HT-29 (cell line): ENCODE measurements around the gene EPS15. TPM values are rescaled to one million over a fixed set of nuclear protein-coding genes. Genes with fewer than 3 reads are reported as not detected.
A peak's percentile ranks its signal among the peaks of the same experiment; 100 is the strongest.
"Not testable (repeated sequence)": the region's sequence is repeated elsewhere in the genome, so short reads cannot be mapped to it uniquely, and the experiment has no call there.

Experiments used
- DNase-seq: peaks from one replicate; pipeline ENCODE4 v3.0.0-alpha.2; 2015; ENCODE audit warnings: low spot score
- total RNA-seq: library from RNA; depleted of rRNA; stranded (reverse); fragments of >200 nt; shearing (Covaris generic); gene quantifications from 2 replicates; pipeline ENCODE4 v1.2.3, GENCODE V29; 2014

EPS15 gene
- total RNA-seq, 1 experiment from 2014 or later = 9.4 TPM

DNA sequence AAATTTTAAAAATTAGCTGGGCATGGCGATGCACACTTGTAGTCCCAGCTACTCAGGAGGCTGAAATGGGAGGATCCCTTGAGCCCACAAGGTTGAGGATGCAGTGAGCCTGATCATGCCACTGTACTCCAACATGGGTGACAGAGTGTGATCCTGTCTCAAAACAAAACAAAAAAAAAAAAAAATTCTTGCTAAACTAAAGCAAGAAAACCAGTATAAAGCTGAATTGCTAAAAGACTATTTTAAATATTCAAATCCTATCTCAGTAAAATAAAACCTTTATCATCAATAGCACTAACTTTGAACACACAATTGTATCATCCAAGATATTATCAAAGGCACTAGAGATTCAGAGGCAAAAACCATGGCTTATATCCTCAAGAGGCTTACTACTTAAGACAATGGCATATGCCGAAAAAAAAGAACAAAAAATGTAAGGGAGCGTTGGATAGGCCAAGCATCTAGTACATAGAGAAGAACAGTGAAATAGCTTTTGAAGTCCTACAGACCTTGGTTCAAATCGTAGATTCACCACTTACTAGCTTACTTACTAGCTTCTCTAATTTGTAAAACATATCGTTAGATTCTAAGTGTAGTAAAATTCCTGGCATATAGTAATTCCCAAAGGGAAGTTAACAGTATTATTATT, 3.6 kb downstream of the EPS15 start:
- DNase-seq = no peak

DNA sequence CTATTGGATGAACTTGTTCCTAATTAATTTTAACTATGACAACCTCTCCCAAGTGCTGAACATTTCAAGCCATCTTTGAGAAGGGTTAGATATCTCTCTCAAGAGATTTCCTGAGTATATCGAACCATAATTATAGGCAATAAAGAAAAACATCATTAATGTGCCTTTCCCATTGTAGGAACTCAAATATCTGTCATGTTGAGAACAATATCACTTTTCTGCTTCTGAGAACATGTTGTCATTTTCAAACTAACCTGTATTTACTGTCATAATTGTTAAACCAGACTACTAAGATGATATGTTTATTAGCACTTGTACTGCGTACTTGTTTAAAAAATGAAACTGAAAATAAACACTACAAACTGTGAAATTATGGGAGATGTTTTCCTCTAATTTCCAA, 4.3 kb downstream of the EPS15 start:
- DNase-seq = no peak

DNA sequence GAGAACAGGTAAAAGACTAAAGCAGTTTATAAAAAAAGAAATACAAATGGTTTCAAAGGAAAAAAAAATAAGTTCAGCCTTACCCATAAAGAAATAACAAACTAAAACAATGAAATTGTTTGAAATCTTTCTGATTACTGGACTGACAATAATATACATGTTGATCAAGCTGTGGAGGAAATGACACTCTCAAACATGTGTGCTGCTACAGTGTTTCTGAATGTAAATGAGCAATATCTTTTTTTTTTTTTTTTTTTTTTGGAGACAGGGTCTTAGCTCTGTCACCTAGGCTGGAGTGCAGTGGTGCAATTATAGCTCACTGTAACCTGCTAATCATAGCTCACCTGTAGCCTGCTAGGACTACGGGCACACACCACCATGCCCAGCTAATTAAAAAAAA, 6.5 kb downstream of the EPS15 start:
- no peak for DNase-seq

DNA sequence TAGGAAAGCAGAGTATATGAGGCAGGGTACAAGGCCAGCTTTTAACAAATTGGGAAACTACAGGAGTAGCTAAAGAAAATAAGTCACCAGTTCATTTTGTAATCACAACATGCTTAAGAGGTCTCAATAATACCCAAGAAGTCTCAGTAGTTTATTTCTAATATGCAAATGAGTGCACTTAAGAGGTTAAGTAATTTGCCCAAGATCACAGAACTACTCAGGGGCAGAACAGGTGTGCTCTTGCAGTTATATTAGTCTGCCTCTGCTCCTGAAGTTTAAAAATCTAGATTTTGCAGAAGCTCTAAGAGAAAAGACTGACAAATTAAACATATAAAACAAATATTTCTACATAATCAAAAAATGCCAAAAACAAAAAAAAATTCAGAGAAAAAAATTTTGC, 6.9 kb downstream of the EPS15 start:
- no peak for DNase-seq

DNA sequence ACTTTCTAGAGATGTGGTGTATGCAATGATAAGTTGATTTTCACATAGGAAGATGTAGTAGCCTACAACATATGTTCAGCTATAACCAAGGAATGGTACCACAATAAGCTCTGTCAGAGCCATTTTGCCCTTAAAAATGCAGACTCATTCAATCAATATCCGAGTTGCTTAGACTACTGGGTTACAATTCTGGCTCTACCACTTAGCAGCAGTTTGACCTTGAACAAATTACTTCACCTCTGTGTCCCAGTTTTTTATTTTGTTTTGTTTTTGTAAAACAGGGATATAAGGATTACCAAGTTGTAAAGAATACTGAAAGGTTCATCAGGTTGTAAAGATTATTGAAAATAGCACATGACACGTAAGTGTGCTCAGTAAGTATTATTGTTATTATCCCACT, 9.3 kb downstream of the EPS15 start:
- DNase-seq = no peak

DNA sequence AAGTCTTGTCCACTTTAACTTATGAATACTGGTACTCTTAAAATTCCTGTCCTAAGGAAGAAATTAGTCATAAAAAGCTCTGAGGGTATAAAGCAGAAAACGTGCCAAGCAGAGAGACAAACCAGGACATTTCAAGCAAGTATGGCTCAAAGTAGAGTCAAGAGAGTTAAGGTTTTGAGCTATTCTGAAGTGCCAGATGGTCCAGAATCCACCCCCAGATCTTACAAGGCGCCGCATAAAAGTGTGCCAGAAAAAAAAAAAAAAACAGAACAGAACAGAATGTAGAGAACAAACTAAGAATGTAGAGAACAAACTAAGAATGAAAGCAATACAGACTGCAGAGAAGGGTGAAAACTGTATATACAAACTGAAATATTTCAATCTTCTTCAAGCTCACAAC, 12.5 kb downstream of the EPS15 start:
- no peak for DNase-seq

DNA sequence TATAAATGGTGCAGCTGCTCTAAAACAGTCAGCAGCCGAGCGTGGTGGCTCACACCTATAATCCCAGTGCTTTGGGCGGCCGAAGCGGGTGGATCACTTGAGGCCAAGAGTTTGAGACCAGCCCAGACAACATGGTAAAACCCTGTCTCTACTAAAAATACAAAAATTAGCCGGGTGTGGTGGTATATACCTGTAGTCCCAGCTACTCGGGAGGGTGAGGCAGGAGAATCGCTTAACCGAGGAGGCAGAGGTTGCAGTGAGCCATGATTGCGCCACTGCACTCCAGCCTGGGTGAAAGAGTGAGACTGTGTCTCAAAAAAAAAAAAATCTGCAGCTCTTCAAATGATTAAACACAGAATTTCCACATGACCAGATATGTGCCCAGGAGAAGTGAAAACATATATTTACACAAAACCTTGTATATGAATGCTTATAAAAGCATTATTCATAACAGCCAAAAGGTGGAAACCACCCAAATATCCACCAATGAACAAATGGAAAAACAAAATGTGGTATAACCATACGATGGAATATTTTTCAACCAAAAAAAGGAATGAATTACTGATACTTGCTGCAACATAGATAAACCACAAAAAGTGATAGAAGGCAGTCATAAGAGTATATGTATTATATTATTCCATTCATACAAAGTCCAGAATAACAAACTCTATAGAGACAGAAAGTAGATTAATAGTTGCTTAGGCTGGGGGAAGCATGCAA, 14.1 kb downstream of the EPS15 start:
- DNase-seq = no peak

DNA sequence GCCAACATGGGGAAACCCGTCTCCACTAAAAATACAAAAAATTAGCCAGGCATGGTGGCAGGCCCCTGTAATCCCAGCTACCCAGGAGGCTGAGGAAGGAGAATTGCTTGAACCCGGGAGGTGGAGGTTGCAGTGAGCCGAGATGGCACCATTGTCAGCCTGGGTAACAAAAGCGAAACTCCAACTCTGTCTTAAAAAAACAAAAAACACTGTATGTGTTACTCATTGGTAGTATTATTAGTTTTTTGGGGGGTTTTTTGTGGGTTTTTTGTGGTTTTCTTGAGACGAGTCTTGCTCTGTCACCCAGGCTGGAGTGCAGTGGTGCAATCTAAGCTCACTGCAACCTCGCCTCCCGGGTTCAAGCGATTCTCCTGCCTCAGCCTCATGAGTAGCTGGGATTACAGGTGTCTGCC, 17.8 kb downstream of the EPS15 start:
- not testable (repeated sequence) for DNase-seq

DNA sequence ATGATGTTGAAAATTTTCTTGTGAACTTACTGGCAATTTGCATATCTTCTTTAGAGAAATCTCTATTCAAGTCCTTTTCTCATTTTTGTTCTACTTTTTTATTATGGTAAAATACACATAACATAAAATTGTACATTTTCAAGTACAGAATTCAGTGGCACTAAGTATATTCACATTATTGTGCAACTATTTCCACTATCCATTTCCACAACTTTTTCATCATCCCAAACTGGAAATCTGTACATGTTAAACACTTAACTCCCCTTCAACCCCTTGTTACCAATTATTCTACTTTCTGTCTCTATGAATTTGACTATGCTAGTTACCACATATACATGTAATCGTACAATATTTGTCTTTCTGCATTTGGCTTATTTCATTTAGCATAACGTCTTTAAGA, 19.4 kb downstream of the EPS15 start:
- DNase-seq = no peak

DNA sequence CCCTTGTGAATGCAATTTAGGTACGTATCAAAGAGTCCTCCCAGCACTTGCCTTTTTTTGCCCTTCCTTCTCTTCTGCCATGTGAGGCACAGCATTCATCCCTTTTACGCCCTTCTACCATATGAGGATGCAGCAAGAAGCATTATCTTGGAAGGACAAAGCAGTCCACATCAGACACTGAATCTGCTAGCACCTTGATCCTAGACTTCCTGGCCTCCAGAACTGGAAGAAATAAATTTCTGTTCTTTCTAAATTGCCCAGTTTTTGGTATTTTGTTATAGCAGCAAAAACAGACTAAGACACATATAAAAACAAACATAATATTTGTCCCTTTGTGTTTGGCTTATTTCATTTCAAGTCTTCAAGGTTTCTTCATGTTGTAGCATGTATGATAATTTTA, 20.1 kb downstream of the EPS15 start:
- no peak for DNase-seq

DNA sequence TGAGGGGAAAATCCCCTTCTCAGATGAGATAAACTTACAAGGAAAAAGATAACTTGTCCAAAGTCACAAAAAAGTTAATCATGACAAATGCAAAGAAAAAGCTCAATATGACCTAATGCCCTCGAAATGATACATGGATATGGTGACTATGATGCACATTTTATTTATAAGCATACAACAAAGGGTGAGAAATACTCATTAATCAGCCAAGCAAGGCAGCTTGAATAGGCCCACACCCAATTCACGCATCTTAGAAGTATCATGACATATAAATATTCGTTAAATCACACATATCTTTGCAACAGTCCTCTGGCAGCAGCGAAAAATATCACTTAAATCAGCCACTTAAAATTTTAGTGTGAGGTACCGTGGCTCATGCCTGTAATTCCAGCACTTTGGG, 21.7 kb downstream of the EPS15 start:
- DNase-seq = no peak

DNA sequence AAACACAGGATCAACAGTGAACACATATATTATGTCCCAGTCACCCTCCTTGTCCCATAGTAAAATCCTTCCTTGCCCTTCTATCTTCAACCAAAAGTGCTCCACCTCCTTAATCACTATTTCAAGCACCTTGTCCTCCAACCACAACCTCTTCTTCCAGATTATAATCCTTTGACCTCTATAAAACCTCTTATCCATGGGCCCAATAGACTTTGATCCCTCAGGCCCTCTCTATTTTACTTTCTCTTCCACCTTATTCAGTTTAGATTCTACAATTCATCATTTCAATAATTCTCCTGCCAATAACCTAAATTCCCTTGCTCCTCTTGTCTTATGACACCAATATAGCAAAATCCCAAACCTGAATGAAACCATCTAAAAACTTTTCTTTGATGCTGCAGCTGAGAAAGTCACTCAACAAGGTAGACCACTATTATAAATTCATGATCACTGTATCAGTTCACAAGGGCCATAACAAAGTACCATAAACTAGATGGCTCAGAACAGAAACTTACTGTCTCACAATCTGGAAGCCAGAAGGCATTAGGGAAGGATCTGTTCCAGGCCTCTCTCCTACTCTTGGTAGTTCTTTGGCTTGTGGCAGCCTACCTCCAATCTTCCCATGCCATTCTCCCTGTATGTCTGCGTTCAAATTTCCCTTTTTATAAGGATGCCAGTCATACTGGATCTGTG, 24.8 kb downstream of the EPS15 start:
- no peak for DNase-seq

DNA sequence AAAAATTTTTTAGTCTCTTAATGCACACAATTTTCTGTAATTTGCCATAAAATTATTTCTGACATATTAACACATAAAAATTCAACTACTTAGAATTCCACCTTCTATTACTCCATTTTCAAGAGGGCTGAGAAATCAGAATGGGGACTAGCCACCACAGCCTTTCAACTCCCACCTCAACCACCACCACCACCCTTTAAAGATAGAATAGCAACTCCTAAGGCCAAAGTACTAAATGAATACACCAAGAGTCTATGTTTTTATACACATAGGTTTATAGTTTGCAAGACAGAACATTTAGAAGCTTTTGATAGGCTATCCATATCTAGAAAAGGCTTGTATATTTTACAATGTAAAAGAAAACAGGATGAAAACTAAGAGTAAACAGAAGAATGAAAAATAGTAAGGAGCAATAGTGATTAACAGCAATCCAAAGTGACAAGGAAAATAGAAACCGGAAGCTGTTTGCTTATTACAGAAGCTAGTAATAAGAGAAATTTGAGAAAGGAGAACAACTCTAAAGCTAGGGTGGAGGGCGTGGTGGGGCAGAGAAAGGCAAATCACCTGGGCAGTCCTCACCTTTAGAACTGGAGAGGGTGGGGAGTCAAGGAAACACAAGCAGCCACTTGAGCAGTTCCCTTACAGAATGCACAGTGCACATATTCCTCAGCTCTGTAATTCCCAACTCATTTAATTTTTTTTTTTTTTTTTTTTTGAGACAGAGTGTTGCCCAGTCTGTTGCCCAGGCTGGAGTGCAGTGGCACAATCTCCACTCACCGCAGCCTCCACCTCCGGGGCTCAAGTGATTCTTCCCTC, 27.7 kb downstream of the EPS15 start:
- peak; percentile 18 for DNase-seq

DNA sequence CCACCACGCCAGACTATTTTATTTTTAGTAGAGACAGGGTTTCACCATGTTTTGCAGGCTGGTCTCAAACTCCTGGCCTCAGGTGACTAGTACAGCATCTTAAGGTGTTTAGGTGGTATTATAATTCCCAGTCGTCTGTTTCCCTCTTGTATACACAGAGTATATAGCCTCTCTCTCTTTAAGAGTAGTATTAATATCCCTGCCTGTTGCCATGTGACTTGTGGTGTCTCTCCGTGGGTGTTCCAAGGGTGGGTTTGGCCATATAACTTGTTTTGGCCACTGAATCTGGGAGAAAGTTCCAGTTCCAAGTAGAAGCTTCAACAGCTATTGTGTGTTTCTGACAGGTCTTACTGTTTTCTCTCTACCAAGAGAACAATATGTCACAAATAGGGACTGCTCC, 29.6 kb downstream of the EPS15 start:
- no peak for DNase-seq

DNA sequence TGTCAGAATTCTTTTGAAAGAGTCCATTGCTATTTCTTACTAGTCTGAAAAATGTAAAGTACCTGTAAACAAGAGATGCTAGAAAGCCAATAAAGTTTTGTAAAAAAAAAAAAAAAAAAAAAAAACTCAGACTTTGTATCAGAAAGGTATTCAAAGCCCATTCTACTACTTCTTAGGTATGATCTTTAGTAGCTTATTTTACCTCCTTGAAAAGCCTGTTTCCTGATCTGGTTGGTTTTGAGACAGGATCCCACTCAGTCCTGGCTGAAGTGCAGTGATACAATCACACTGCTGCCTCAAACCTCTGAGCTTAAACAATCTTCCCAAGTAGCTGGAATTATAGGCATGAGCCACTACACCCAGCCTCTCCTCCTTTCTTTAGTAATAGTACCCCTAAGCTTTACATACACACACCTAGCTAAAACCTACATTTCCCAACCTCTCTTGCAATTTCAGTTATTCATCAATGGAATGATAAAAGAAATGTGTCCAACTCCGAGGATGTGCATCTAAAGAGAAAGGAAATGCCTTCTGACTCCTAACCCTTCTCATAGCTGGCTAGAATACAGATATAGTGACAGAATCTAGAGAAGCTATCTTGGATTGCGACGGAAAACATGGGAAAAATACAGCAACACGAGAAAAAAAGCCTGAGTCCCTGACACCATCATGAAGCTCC, 30.6 kb downstream of the EPS15 start:
- DNase-seq = no peak

DNA sequence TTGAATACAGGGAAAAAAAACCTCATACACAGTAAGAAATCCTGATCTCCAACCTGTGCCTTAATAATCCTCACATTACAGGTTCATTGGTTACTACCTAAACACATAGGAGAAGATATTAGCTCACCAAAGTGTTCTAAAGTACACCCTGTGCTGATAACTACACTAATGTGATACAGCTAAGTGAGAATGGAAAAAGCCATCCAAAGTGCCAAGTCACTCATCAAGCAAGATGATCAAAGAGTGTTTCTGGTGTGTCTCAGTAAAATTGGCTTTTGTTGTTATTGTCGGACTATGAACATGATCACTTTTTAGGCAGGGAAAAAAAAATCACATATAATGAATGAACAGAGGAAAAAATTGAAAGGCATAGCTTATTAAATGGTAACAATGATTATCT, 31.4 kb downstream of the EPS15 start:
- DNase-seq = no peak

DNA sequence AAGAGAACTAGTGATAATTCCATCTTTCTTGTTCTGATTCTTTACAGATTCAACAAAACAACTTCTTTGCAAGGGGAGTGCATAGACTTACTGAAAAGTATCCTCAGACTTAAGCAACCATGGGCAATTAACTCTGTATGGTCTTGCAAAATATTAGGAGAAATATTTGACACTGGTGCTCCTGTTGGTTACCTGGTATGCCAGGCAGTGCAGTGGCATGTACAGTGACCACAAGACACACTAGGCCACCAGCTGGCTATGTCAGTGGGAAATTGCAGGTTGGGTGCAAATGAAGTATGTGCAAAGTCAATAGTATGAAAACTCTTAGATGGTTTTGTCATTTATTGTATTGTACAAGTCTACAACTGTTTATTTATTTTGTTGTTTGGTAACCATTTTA, 34.5 kb downstream of the EPS15 start:
- DNase-seq = peak; percentile 10

DNA sequence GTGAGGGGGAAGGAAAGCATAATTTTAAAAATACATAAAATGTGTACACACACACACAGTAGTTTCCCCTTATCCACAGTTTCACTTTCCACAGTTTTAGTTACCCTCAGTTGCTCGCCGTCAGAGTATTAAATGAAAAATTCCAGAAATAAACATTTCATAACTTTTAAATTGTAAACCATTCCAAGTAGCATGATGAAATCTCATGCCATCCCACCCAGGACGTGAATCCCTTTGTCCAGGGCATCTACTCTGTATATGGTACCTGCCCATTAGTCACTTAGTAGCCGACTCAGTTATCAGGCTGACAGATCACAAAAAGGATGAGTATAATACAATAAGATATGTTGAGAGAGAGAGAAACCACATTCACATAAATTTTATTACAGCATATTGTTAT, 36.2 kb downstream of the EPS15 start:
- no peak for DNase-seq

DNA sequence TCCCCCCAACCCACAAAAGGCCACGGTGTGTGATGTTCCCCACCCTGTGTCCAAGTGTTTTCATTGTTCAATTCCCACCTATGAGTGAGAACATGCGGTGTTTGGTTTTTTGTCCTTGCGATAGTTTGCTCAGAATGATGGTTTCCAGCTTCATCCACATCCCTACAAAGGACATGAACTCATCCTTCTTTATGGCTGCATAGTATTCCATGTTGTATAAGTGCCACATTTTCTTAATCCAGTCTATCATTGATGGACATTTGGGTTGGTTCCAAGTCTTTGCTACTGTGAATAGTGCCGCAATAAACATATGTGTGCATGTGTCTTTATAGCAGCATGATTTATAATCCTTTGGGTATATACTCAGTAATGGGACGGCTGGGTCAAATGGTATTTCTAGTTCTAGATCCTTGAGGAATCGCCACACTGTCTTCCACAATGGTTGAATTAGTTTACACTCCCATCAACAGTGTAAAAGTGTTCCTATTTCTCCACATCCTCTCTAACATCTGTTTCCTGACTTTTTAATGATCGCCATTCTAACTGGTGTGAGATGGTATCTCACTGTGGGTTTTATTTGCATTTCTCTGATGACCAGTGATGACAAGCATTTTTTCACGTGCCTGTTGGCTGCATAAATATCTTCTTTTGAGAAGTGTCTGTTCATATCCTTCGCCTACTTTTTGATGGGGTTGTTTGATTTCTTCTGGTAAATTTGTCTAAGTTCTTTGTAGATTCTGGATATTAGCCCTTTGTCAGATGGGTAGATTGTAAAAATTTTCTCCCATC, 44.0 kb downstream of the EPS15 start:
- DNase-seq = not testable (repeated sequence)

DNA sequence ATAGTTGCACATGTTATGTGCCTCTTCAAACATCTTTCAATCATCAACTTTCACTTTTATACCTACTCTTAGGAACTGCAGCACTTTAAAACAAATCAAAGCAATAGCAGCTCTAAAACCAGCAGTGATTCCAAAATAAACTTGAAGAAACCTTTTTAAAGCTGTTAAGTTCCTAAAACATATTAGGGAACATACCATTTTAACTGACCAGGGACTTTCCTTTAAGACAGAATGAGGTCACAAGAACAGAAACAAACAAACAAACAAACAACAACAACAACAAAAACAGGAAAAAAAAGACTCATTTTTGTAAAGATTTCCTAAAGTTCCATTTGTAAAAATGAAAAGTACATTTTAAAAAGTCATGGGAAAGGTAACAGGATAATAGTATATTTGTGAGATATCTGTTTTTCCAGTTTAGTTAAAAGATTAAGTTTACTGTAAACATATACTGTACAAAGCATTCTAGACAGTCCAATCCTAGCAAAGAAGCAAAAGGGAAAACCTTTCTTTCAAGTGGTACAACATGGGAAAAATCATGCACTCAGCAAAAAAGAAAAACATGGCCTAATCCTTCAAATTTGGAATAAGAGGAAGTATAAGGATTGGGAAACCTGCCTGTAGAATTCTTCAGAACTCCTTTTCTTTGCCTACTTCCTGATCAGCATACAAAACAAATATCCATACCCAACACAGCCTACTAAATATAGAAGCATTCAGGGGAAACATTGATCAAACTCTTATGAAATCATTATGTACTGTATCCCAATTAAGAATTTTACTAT, 45.5 kb downstream of the EPS15 start:
- no peak for DNase-seq
